Fibroblast of the aortic adventitia (primary cell): Measurements from ENCODE around the gene SDC4. TPM values are rescaled to one million over a fixed set of nuclear protein-coding genes. Genes with fewer than 3 reads are reported as not detected.

Experiments
- DNase-seq: peaks from one replicate; pipeline ENCODE4 v3.0.0-alpha.2; 2010; ENCODE audit warnings: low read depth
- H3K4me3 ChIP-seq: 2 replicates; pipeline ENCODE4 v1.5.1; 2011; ENCODE audit warnings: low read depth, mild to moderate bottlenecking, control low read depth, low read length, moderate library complexity
- CTCF ChIP-seq: IDR thresholded peaks from 2 replicates; pipeline ENCODE4 v1.5.1; 2011; ENCODE audit warnings: mild to moderate bottlenecking, low read length, control low read depth, inconsistent platforms; ENCODE audit not compliant: insufficient read depth
- total RNA-seq: library from RNA; depleted of rRNA; stranded (reverse); fragments of >200 nt; gene quantifications from 2 replicates; pipeline ENCODE4 v1.2.3, GENCODE V29; 2012; ENCODE audit warnings: low replicate concordance

The SDC4 gene
- total RNA-seq, 1 donor: 91.1 TPM

GRCh38 chr20:45318948-45319347 lies 29.3 kb downstream of the SDC4 start:
- H3K4me3 ChIP-seq: no peak overlapping the region
- no peak for DNase-seq
- no peak for TF ChIP-seq CTCF

GRCh38 chr20:45318386-45318939 lies 29.8 kb downstream of the SDC4 start:
- H3K4me3 ChIP-seq: no peak overlapping the region
- no peak for DNase-seq
- TF ChIP-seq CTCF: no peak

- no peak for DNase-seq
- H3K4me3 ChIP-seq: no peak overlapping the region
- no peak for TF ChIP-seq CTCF
Measured at GRCh38 chr20:45317826-45318225, 30.4 kb downstream of the SDC4 start.

GRCh38 chr20:45316150-45317080 lies 31.8 kb downstream of the SDC4 start:
- H3K4me3 ChIP-seq: no peak overlapping the region
- DNase-seq: no peak
- TF ChIP-seq CTCF: no peak

GRCh38 chr20:45315672-45316071 lies 32.6 kb downstream of the SDC4 start:
- TF ChIP-seq CTCF: no peak
- no peak for DNase-seq
- no peak overlapping the region for H3K4me3 ChIP-seq

- no peak for DNase-seq
- no peak overlapping the region for H3K4me3 ChIP-seq
- TF ChIP-seq CTCF: no peak
Measured at GRCh38 chr20:45313943-45314342, 34.3 kb downstream of the SDC4 start.
